ENCODE measurements around the gene OLA1. TPM values are rescaled to one million over a fixed set of nuclear protein-coding genes. Genes with fewer than 3 reads are reported as not detected.

Gene OLA1
- total and polyA plus RNA-seq, 9 of the 15 experiments (the other 6 are each of a cell fraction or from before 2014, with no cell fraction given), result 208 to 353 (median 225) TPM

- H3K4me3 ChIP-seq, result no peak overlapping the region
- FAIRE-seq (no peak), DNase-seq (ENCODE audit: extremely low read depth in 1 of 4, low spot score in 3 of 4) (no peak), ATAC-seq (0 out of 3 replicates have a peak, but pooled peaks have one; percentile 21)
- POLR2A ChIA-PET, result interaction anchor here (0.5 to 1.2 kb wide), 4 partner anchors 9 to 100 kb away, joined by 3 read pairs; no protein-coding TSS in a partner anchor
- in situ Hi-C loops (cut with MboI), result no loop called here
- WGBS (ENCODE audit: insufficient coverage, low coverage, missing lambda C conversion rate), result 85% methylated on average over 4 of the region's 4 CpGs
- peaks cover 52% of the 10 kb centered on the region for H3K79me2 ChIP-seq (ENCODE audit: control insufficient read depth, insufficient read depth, low read length)
- H4K20me1 ChIP-seq (replicated peaks; ENCODE audit: control insufficient read depth, insufficient read depth, low read length), result peaks cover 3% of the 10 kb centered on the region; the same call in 1 of the 2 replicates
- H3K27ac ChIP-seq (ENCODE audit: extremely low read depth, low read depth, low read length), result no peak overlapping the region
- no TSS peak for BruUV-seq (replicated peaks)
- no peak overlapping the region for H3K4me2 ChIP-seq (ENCODE audit: insufficient read depth, low read length)
- no peak overlapping the region for H2AFZ ChIP-seq (ENCODE audit: low read depth, low read length)
- no peaks in the 10 kb centered on the region for H3K27me3 ChIP-seq (ENCODE audit: control insufficient read depth in 2 of 2, insufficient read depth in 2 of 2, low read length in 2 of 2)
- H3K9me1 ChIP-seq (ENCODE audit: control insufficient read depth, insufficient read depth, low read length), result no peaks in the 10 kb centered on the region
- intact Hi-C loops (cut with micrococcal nuclease), result no loop called here
- no peaks in the 10 kb centered on the region; a peak in 1 of 5 replicates for H3K4me1 ChIP-seq (replicated peaks in 1 of 2; ENCODE audit: control insufficient read depth in 2 of 2, insufficient read depth in 2 of 2, low read length in 2 of 2)
- H3K36me3 ChIP-seq (ENCODE audit: control insufficient read depth, insufficient read depth, low read length), result peaks cover 10% of the 10 kb centered on the region
- CTCF ChIA-PET (ENCODE audit: low intra/inter-chr PET ratio), result no interaction called here
- H3K9ac ChIP-seq (ENCODE audit: insufficient read depth in 1 of 2, low read depth in 2 of 2, low read length in 2 of 2), result no peak overlapping the region
- peaks cover 3% of the 10 kb centered on the region; the same call in 1 of the 2 replicates for H3K9me3 ChIP-seq (replicated peaks; ENCODE audit: control insufficient read depth, insufficient read depth, low read depth, low read length)
- peak in 1 of 2 experiments; percentile 97; a peak in 2 of 3 replicates for TF ChIP-seq CBX3 (IDR thresholded peaks at IDR 0.05; ENCODE audit: borderline replicate concordance in 1 of 2, low read length in 2 of 2)
- TF ChIP-seq SOX6 (IDR thresholded peaks at IDR 0.05), result 0 out of 2 replicates have a peak, but pooled peaks have one; percentile 24
- no peak for TF ChIP-seq HNRNPL (IDR thresholded peaks at IDR 0.05; ENCODE audit: low read depth, low read length)
- TF ChIP-seq, protein P1, sequence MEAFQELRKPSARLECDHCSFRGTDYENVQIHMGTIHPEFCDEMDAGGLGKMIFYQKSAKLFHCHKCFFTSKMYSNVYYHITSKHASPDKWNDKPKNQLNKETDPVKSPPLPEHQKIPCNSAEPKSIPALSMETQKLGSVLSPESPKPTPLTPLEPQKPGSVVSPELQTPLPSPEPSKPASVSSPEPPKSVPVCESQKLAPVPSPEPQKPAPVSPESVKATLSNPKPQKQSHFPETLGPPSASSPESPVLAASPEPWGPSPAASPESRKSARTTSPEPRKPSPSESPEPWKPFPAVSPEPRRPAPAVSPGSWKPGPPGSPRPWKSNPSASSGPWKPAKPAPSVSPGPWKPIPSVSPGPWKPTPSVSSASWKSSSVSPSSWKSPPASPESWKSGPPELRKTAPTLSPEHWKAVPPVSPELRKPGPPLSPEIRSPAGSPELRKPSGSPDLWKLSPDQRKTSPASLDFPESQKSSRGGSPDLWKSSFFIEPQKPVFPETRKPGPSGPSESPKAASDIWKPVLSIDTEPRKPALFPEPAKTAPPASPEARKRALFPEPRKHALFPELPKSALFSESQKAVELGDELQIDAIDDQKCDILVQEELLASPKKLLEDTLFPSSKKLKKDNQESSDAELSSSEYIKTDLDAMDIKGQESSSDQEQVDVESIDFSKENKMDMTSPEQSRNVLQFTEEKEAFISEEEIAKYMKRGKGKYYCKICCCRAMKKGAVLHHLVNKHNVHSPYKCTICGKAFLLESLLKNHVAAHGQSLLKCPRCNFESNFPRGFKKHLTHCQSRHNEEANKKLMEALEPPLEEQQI (IDR thresholded peaks at IDR 0.05), result peak; percentile 81; the same call in 1 of the 2 replicates
- no peak for TF ChIP-seq SMARCA5 (IDR thresholded peaks at IDR 0.05)
- TF ChIP-seq, protein P2, sequence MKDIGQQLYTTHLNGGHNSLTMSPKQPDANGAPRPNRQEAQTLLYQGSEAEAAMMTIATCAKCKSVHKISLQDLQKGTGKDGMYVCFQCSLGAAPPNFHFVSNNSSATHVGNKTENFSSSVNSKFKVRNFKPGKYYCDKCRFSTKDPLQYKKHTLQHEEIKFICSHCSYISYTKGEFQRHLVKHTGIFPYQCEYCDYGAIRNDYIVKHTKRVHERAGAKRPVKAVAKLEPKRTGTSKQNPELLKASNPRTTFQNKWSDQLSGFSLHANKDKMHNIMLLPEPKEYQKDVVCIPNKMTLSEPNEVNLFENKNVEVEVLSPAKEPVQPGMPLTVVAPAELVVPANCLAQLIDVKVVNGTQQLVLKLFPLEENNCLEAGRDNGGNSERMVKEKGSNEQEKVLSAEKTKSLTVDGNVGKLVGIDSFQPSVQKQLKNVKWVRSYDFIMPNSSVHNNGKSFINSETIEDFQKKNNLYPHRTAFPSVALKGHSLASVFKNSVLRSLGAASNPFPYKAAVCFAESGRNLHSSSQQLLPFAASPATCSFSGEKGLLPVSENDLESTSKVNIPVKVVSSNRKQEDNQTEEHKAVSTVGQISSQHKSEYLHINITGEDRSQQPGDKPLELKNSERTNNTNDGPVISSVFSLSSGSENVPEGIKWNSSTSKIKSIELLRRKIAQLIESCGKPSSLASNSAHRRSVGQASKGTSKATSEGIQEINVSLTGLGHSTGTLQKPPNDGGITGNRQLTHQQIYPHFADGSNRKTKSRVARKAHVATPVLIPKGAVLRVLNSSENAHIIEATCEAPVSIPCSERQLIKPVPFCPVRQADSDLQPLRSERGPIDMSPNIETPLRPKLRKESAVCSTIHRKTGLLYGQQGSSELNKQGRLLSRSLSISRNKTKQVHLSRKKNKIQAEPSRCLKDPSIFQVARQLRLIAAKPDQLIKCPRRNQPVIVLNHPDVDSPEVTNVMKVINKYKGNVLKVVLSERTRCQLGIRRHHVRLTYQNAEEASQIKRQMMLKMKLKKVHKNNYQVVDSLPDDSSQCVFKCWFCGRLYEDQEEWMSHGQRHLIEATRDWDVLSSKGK (CRISPR knock-in tag; IDR thresholded peaks at IDR 0.05), result no peak
- TF ChIP-seq TRIM28 (IDR thresholded peaks at IDR 0.05), result peak; percentile 94
- no peak for TF ChIP-seq ZMIZ1 (IDR thresholded peaks at IDR 0.05; ENCODE audit: low read depth in 2 of 2, low read length in 2 of 2)
- peak; percentile 28 for TF ChIP-seq BRD9 (IDR thresholded peaks at IDR 0.05; ENCODE audit: low read depth, partially characterized antibody)
- TF ChIP-seq, protein P3, sequence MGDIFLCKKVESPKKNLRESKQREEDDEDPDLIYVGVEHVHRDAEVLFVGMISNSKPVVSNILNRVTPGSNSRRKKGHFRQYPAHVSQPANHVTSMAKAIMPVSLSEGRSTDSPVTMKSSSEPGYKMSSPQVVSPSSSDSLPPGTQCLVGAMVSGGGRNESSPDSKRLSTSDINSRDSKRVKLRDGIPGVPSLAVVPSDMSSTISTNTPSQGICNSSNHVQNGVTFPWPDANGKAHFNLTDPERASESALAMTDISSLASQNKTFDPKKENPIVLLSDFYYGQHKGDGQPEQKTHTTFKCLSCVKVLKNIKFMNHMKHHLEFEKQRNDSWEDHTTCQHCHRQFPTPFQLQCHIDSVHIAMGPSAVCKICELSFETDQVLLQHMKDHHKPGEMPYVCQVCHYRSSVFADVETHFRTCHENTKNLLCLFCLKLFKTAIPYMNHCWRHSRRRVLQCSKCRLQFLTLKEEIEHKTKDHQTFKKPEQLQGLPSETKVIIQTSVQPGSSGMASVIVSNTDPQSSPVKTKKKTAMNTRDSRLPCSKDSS (IDR thresholded peaks at IDR 0.05; ENCODE audit: low read depth, partially characterized antibody), result peak; percentile 68
- no peak for TF ChIP-seq MAFF (IDR thresholded peaks at IDR 0.05; ENCODE audit: low read length)
- peak; percentile 76; the same call in 1 of the 2 replicates for TF ChIP-seq CBX5 (IDR thresholded peaks at IDR 0.05; ENCODE audit: borderline replicate concordance, low read depth)
Measured at GRCh38 chr2:174192664-174193063, 55.7 kb downstream of the OLA1 start.

Measured in K562 (cell line).